Measurements from ENCODE around the gene DUSP6.
"Not testable (repeated sequence)": the region's sequence is repeated elsewhere in the genome, so short reads cannot be mapped to it uniquely, and the experiment has no call there.

Gene DUSP6

DNA sequence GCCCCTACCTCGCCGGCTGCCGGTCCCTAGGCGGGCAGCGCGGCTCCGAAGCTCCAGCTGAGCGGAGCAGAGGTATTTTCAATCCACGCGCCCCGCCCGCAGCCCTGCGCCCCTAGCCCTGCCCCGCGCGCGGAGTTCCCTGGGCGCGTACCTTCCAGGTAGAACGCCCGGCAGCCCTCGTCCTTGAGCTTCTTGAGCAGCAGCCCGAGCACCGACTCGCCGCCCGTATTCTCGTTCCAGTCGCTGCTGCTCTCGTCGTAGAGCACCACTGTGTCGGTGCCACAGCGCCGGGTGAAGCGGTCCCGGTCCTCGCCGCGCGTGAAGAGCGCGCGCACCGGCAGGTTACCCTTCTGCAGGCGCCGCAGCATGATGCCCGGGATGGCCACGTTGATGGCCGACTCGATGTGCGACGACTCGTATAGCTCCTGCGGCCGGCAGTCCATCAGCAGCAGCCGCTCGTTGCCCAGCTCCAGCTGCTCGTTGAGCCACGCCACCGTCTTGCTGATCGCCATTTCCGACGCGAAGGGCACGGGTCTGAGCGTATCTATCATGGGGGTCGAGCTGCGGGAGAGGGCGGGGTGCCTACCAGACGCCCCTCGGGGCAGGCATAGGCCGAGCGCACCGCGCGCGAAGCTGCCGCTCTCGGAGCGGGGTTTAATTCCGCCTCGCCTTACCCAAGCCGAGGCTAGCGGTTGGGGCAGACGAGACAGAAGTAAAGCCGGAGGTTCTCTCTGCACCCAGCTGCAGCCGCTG lies 636 bp downstream of the DUSP6 start:
- no peak for DNase-seq

DNA sequence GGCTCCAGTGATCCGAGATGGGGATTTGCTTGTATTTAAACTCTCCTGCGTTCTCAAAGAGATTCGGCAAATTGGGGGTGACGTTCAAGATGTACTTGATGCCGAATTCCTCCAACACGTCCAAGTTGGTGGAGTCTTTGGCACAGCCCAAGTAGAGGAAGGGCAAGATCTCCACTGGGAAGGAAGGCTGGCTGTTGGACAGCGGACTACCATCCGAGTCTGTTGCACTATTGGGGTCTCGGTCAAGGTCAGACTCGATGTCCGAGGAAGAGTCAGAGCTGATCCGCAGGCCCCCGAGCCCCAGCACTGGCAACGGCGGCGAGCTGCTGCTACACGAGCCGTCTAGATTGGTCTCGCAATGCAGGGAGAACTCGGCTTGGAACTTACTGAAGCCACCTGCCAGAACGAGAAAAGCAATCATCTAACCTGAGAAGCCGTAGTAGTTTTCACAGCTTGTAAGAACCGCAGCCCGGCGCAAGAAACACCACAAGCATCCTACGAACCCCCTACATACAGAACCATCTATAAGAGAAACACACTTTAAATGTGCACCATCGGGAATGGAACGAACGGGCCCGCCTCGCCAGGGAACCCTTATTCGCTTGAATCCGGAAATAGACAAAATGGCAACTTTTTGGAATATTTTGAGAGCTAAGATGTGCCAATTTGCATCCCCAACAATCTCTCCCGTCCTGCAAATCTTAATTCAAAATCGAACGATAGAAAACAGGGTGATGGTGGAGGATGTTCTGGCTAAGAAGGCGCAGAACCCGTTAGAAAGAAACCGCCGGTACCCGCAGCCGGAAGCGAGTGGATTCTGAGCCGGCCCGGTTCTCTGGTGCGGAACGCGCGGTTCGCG lies 1.4 kb downstream of the DUSP6 start:
- no peak for DNase-seq

DNA sequence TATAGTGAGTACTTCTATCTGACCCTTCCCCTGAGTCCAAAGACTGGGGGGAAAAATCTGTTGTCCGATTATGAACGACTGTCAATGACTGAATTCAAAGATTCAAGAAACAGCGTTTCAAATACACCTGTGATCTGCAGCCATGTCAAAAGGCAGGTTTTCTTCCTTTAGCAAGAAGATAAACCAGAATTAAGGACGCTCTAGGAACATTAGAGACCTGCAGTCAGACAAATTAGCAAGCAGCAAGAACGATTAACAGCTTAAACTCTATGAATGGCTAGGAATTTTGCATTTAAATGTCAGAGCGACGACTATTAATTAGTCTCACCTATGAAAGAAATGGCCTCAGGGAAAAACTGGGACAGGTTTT lies 2.1 kb downstream of the DUSP6 start:
- DNase-seq: no peak

DNA sequence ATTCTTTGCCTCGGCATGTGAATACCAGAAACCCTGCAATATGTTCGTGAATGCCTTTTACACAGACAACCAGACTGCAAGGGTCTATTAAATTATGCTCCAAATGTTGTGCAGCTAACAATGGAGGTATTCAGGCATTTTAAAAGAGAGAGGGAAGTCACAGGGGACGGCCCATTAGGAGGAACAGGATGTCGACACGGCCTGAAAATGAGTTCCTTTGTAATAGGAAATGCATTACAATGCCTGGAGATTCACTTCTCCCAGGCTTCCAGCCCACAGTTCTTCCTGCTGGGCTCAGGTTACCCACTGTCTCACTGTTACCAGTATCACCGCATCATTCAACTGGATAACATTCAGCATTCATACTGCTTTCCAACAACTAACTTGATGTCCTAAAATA lies 2.5 kb downstream of the DUSP6 start:
- no peak for DNase-seq

DNA sequence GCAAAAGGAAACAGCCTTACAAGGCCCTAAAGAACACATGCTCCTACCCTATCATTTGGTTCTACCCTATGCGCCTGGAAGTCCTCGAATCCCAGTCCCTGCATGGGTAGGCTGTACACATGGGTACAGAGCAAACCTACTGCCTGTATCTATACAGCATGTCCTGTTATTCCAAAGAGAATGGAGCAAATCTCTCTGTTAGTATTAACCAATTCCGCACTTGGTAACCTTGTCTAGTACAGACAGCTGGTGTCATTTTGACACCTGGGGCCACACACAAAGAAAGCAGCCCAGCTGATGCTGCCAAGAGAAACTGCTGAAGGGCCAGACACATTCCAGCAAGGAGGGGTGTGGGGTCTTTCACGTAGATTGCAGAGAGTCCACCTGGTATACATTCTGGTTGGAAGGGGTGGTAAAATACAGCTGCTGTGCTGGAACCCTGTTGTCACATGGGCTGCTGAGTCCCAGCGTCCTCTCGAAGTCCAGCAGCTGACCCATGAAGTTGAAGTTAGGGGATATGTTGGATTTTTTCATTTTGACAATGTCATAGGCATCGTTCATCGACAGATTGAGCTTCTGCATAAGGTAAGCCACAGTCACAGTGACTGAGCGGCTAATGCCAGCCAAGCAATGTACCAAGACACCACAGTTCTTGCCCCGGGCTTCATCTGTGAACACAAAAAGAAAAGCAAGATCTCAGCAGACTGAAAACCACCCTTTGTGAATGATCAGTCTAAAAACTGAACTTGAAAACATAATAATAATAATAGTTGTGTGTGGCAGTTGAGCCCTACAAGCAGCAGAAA lies 3.2 kb downstream of the DUSP6 start:
- DNase-seq: no peak

DNA sequence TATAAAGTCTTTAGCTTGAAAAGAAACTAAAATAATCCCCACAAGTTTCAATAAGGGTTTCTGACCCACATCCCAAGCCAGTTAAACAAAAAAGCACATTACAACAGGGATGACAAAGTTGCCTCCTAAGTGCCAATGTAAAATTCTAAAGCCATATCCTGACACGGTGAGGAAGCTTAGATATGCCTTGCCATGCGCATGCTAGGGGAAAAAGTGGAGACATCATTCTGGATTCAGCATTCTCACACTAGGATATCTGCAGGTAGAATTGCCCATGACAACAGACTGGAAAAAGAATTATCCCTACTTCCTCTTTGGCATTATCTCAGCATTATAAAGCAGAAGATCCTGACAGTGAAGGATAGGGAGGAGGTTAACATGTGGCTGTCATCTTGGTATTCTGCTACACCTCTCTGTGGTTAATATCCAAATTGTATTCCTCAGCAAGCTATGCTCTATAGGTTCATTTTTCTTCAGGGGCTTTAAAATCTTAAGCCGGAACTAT lies 4.9 kb downstream of the DUSP6 start:
- DNase-seq: no peak

DNA sequence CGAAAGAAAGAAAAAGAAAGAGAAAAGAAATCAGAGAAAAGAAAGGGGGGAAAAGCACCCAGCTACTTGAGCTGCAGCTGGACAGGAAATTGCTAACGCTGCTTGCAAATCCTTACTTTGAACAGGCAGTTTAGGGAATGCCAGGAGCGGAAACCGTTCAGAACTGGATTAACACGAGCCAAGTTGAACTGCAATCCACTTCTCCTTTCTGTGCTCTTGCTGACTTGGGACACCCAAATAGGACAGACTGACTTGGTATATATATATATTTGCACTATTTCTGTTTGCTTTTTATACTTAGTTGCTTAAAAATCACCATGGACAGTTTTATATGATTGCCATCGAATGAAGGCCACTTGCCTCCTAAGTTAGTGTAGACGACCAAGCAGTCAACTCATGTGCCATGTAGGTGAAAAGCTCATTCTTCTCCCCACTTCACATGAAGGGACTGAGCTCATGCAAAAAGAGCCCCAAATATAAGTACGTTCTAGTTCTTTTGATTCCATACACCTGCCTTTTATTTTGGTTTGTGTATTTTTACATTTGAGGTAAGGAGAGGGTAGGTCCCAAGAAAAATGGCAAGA lies 5.5 kb downstream of the DUSP6 start:
- no peak for DNase-seq

DNA sequence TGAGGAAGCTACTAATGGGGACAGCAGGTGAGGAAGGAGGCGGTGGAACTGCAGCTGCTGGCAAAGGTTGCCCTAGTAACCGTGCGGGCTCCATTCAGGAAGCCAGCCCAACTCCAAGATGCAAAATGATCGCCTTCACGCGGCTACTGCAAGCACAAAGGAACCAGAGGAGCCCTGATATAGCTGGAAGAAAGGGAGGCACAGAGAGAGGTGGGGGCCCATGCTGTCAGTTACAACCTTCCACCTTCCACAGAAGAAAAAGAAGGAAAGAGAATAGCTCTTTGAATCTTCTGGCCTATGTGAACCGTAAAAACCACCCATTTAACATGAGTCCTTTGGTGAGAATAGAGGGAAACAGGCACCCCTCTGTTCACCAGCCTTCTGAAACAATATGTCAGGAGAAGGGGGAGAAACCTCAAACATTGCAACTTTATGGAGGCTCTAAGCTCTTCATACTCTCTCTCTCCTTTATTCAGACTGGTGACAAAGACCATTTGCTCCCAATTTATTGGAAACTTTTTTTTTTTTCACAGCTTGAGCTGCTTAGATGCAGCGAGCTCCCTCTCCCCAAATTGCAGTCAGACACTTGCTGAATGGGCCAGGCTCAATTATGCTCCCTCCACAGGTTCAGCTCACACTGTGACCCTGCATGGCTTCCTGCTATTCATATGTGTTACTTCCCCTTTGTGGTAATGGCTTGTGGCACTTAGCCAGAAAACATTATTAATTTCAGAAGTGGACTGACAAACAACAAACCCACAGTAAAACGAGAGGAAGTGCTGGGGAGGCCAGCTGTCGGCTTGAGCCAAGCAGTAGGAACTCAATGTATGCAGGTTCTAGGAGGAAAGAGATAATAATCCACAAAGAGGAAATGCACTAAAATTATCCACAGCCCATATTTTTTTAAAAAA lies 6.2 kb downstream of the DUSP6 start:
- no peak for DNase-seq

DNA sequence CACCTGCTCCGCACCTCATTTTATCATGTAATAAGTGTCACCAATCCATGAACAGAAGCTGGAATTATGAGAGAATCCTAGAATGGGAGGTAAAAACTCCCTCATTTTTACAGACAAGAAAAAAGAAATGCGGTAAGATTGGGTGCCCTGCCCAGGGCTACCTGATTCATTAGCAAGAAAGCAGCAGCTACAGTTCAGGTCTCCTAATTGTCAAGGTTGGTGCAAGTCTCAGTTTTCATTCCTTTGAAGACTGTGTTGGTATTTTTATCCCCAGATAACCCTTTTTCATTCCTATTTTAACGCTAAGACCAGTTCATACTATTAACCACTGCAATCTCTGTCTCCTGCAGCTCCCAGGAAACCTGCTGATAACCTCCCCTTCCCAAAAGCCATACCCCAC lies 6.9 kb downstream of the DUSP6 start:
- no peak for DNase-seq

DNA sequence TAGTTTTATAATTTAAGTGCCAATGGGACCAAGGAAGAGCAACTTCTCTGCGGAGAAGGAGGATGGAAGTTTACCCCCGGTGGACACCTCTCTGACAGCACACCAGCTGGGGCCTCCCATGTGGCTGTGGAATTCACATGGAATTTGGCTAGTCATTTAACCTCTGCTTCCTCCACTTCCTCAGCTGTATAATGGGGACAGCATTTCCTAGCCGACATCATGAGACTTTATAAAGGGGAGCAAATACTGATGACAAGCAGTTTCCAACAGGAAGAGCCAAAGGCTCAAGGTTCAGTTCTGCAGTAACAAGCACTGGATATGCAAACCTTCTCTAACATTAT lies 7.5 kb downstream of the DUSP6 start:
- no peak for DNase-seq

DNA sequence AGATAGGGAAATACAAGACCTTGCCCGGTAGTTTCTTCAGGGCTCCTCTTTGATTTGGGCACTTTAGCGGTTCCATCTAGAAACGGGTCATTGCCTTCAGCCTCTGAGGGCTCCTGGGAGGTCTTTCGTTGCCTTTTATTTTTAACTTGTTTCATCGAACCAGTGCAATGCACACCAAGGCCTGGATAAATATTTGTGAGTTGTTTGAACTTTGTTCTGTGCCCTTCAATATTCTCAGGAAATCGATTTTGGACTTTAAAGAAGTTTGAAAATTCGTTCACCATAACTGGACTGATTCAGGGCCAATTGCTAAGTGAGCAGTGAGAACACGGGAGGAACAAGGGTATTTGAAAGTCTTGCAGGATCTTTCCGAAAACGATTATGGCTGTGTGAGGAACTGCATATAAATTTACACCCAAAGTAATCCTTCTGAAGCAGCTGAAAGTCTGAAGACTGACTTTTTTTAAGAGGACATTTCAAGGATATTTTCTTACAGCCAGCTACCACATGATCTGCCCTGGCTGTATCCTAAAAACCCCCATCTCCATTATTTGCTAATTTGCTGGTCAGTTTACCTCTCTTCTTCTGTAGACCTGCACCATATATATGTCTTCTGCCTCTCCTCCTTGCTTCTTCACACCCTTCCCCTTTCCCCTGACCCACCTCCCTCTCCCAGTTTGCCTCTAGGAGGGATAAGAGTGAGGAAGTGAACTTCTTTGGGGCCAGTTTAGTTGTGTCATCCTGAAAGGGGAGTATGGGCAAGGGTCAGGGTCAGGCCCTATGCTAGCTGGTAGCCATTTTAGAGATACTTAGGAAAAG lies 8.0 kb downstream of the DUSP6 start:
- DNase-seq: no peak

DNA sequence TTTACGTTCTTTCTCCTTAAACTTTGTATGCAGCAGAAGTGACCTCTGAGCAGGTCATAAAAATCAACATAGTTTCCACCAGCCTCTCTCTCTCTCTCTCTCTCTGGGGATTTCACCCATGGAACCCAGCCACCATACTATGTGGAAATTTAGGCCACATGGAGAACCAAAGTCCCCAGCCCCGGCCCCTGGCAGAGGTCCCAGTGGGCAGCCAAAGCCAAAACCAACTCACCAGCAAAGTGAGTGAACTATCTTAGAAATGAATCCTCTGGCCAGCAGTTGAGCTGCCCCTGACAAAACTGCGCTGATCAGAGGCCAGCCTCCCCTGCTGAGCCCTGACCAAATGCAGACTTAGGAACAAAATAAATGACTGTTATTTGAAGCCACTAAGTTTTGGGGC lies 9.2 kb downstream of the DUSP6 start:
- DNase-seq: no peak

DNA sequence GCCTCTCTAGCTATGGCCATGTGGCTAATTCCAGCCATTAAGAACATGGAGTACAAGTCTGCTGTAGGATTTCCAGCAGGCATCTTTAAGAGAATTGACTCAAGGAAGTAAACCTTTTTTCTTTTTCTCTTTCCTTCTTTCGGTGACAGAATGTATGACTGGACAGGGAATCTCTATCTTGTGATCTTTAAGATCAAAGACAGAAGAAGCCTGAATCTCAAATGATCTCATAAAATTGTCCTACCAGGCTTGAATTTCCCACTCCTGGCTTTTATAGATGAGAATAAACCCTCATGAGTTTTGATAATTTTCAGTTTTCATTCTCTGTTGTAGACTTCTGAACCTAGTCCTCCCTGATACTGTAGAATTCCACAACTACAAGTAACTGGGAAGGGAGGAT lies 11.4 kb downstream of the DUSP6 start:
- no peak for DNase-seq

DNA sequence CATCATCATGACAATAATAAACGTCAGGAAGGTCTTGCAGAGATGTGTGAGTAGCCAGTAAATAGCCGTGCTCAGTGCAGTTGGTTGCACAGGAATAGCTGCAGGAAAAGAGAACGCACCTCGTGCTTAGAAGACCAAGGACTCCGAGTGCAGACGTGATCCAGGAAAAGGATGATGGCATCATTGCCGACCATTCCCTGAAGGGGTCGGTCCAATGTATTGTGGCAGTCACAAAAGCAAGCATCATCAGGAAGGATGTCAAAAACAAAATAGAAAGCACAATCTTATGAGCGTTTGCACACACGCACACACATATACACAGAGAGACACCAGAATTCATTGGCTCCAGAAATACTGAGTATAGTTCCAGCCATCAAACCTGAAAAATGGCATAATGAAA lies 12.8 kb downstream of the DUSP6 start:
- no peak for DNase-seq

DNA sequence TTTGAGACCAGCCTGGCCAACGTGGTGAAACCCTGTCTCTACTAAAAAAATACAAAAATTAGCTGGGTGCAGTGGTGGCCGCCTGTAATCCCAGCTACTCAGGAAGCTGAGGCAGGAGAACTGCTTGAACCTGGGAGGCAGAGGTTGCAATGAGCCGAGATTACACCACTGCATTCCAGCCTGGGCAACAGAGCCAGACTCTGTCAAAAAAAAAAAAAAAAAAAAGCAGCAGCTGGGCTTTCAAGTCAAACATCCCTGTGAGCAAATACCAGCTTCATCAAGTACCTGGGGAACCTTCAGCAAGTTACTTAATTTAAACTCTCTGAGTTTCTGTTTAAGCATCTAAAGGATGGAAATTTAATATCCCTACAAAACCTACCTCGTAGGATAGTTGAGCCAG lies 15.2 kb downstream of the DUSP6 start:
- DNase-seq: not testable (repeated sequence)

DNA sequence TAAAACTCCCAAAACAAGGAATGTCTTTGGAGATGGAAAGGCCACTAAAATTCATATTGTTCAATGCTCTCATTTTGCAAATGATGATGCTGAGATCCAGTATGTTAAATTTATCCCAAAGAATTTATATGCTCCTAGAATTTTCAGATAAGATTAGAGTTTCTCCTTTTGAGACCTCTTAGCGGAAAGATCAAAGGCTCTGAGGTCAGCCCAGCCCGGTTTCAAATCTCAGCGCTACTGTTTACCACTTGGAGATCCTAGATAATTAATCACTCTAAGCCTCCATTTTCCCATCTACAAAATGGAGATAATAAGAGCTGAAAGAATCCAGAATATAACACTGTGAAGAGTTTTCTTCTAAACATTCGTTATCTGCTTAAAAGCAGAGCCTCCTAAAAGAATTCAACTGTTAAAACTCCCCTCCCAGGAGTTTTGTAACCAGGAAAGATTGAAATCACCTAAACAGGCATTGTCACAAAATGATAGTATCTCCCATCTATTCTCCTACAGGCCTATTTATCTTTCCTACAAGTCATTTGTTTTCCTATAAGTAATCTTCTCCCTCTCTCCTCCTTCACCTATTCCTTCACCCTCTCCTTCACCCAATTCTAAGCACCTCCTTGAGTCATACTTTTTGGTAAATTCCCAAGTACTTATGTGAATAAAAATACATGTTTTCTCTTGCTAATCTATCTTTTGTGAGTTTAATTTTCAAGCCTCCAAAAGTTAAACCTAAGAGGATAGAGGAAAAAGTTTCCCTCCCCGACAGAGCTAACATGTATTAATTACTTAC lies 16.7 kb downstream of the DUSP6 start:
- DNase-seq: no peak

DNA sequence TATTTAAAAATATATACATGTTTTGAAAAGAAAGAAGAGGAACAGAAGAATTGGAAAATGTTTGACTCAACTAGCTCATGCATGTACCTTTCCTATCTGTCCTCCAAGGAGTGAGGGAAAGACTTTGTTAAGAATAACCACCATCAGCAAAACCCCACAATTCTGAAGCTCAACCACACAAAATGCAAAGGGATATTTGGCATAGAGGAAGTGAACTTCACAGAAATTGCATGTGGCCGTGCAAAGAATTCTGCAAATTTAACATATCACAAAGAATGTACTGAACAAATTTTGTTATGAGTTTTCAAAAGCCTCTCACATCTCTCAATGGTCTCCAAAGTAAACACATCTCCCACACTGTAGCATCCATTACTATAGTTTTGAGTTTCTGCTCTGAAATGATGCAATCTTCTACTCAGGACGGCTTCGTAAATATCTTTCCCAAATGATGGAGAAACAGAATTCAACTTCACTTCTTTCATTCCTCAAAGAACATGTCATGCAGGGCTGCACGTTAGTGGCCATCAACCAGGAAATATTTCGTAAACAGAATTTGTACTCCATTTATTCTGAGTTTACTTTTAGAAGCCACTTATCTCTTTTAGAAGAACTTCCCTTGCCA lies 17.6 kb downstream of the DUSP6 start:
- DNase-seq: no peak

DNA sequence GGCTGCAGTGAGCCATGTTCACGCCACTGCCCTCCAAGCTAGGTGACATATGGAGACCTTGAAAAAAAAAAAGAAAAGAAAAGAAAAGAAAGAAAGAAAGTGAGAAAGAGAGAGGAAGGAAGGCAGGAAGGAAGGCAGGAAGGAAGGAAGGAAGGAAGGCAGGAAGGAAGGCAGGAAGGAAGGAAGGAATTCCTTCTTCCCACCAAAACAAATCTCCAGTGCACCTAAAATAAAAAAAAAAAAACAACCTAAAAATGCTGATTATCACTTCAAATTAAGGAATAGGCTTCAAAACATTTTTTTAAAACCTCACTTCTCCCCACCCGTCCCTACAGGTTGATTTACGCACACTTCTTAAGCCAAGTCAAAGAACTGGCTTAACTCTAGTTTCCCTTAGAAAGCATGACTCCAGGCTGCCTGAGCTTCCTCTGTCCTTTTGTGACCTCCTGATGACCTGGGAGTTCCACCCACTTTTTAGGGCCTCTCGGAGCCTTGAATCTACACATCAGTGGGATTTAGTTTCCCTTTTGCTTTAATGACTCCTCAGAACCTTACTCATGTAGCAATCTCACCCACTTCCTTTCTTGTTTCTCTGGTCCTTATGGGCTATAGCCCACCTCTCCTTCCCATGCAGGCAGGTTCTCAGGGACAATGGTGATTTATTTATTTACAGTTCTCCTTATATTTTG lies 18.6 kb downstream of the DUSP6 start:
- no peak for DNase-seq
